HG03280 (cell line): Measurements from ENCODE around the gene KRTAP4-11.
"Not testable (repeated sequence)": the region's sequence is repeated elsewhere in the genome, so short reads cannot be mapped to it uniquely, and the experiment has no call there.

Source experiments
- ATAC-seq: cut with Tn5 transposase; IDR thresholded peaks from one replicate; pipeline ENCODE4 v1.9.1; 2021; ENCODE audit warnings: mild to moderate bottlenecking, moderate library complexity; ENCODE audit not compliant: unreplicated experiment

KRTAP4-11 gene

GRCh38 chr17:41088760-41089352, 29.3 kb downstream of the KRTAP4-11 start:
- not testable (repeated sequence) for ATAC-seq

- ATAC-seq: not testable (repeated sequence)
These were observed 33.9 kb downstream of the KRTAP4-11 start, which contains the start of gene KRTAP4-7 for GRCh38 chr17:41084100-41084856. Gene KRTAP4-7, plus strand, starts transcription at chr17:41084150. Its CDS starts 57 bp downstream, at chr17:41084207.

- ATAC-seq: not testable (repeated sequence)
These were observed 34.7 kb downstream of the KRTAP4-11 start for GRCh38 chr17:41083427-41083826.

GRCh38 chr17:41082626-41083025, 35.5 kb downstream of the KRTAP4-11 start:
- ATAC-seq: no peak

- no peak for ATAC-seq
These were observed 41.4 kb downstream of the KRTAP4-11 start for GRCh38 chr17:41076788-41077187.

GRCh38 chr17:41073676-41074075, 44.5 kb downstream of the KRTAP4-11 start:
- no peak for ATAC-seq

GRCh38 chr17:41071606-41072360, 46.4 kb downstream of the KRTAP4-11 start:
- ATAC-seq: no peak

- ATAC-seq: no peak
These were observed 49.1 kb downstream of the KRTAP4-11 start for GRCh38 chr17:41069031-41069430.

GRCh38 chr17:41067281-41067680, 50.9 kb downstream of the KRTAP4-11 start:
- ATAC-seq: no peak
